A549 (cell line): ENCODE results near the gene MAGI2.

ENCODE experiments used
- NFE2L2 ChIP-seq: fragments of 150-350 bp; conservative IDR thresholded peaks from 2 replicates; pipeline ENCODE4 v1.6.1; 2014; ENCODE audit warnings: low read length
- POLR2A ChIP-seq: IDR thresholded peaks from 2 replicates; pipeline ENCODE4 v1.6.1; 2012; ENCODE audit warnings: mild to moderate bottlenecking, low read length
- TF ChIP-seq, protein P1 (sequence below): fragments of >200 bp; sonication (Bioruptor Twin); formaldehyde crosslinking; IDR thresholded peaks from 3 replicates; pipeline ENCODE4 v1.5.1; 2016

DNA sequence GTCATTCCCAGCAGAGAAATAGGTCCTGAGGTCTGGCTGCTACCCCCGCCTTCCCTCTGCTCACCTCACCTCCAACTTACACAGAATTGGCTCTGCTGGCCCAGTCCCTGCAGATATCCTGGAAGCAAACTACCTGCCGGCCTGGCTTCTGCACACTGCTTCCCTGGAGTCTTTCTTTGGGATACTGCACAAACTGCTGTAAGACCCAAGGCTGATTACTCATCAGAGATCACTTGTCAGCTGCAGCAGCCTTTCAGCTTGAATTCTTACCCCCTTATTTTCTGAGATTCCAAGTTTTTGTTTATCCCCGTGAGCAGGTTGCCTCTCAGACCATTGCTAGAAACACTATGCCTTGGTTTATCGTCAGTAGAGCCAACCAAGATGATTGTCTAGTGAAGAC, 1228.5 kb downstream of the MAGI2 start:
- no peak for TF ChIP-seq POLR2A
- TF ChIP-seq, protein P1, sequence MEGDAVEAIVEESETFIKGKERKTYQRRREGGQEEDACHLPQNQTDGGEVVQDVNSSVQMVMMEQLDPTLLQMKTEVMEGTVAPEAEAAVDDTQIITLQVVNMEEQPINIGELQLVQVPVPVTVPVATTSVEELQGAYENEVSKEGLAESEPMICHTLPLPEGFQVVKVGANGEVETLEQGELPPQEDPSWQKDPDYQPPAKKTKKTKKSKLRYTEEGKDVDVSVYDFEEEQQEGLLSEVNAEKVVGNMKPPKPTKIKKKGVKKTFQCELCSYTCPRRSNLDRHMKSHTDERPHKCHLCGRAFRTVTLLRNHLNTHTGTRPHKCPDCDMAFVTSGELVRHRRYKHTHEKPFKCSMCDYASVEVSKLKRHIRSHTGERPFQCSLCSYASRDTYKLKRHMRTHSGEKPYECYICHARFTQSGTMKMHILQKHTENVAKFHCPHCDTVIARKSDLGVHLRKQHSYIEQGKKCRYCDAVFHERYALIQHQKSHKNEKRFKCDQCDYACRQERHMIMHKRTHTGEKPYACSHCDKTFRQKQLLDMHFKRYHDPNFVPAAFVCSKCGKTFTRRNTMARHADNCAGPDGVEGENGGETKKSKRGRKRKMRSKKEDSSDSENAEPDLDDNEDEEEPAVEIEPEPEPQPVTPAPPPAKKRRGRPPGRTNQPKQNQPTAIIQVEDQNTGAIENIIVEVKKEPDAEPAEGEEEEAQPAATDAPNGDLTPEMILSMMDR: no peak
- no peak for TF ChIP-seq NFE2L2
